Fibroblast of lung (primary cell): ENCODE data around the gene ABLIM3.

Experiments used
- CTCF ChIP-seq, 2 donors: IDR thresholded peaks in 1 of 2; conservative IDR thresholded peaks in 1 of 2; 1 replicate in 1 of 2; 2 replicates in 1 of 2; pipeline ENCODE4 v1.5.1; 2011 to 2012; ENCODE audit warnings: low read length in 2 of 2, control low read depth in 1 of 2, inconsistent platforms in 1 of 2, low read depth in 1 of 2, mild to moderate bottlenecking in 1 of 2
- EZH2 ChIP-seq: IDR thresholded peaks from 2 replicates; pipeline ENCODE4 v1.5.1; 2012; ENCODE audit warnings: low read length, control low read depth, mild to moderate bottlenecking; ENCODE audit errors: missing control alignments

GRCh38 chr5:149301049-149301743, 159.9 kb downstream of the ABLIM3 start:
- no peak for TF ChIP-seq CTCF (conservative IDR thresholded peaks at IDR 0.05 in 1 of 2, IDR thresholded peaks at IDR 0.05 in 1 of 2; ENCODE audit: low read depth in 1 of 2, low read length in 2 of 2)
- TF ChIP-seq EZH2, result no peak
